GM21825 (cell line): Measurements from ENCODE around the gene SCGB1C2.
"Not testable (repeated sequence)": the region's sequence is repeated elsewhere in the genome, so short reads cannot be mapped to it uniquely, and the experiment has no call there.

Experiments
- ATAC-seq: cut with Tn5 transposase; IDR thresholded peaks from one replicate; pipeline ENCODE4 v1.9.1; 2021; ENCODE audit warnings: mild to moderate bottlenecking, moderate library complexity; ENCODE audit not compliant: unreplicated experiment

Gene SCGB1C2

DNA sequence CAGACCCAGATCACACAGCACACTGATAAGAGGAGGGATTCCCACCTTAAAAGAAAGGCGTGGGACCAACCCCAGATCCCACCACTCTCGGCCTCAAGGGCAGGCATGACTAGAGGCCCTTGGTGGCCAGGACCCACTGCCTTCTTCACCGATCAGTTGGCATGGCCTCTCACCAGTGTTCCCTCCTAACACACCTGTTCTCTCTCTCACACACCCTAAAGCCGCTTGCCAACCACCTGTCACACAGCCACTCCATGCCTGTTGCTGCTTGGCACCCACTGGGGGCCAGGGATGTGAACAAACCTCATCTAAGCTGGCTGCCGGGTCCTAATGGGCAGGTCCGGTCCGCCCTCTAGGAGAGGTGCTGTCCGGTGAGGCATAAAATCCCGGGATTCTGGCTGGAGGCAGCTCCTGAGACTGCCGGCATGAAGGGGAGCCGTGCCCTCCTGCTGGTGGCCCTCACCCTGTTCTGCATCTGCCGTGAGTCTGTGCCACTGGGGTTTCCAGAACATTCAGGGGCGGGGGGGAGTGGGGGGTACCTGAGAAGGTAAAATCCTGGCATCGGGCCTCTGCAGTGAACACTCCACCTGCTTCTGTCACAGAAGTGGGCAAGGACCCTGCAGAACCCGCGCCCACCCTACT, at the start of gene SCGB1C2:
Gene SCGB1C2, plus strand, starts transcription at position 404 of the 642 bp plus-strand sequence. Its CDS starts 22 bp downstream, at position 426.
- ATAC-seq: not testable (repeated sequence)

DNA sequence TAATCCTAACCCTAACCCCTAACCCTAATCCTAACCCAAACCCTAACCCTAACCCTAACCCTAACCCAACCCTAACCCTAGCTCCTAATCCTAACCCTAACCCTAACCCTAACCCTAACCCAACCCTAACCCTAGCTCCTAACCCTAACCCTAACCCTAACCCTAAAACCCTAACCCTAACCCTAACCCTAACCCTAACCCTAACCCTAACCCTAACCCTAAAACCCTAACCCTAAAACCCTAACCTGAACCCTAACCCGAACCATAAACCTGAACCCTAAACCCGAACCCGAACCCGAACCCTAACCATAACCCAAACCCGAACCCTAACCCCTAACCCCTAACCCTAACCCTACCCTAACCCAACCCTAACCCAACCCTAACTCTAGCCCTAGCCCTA, 24.3 kb upstream of the SCGB1C2 start:
- ATAC-seq: not testable (repeated sequence)

DNA sequence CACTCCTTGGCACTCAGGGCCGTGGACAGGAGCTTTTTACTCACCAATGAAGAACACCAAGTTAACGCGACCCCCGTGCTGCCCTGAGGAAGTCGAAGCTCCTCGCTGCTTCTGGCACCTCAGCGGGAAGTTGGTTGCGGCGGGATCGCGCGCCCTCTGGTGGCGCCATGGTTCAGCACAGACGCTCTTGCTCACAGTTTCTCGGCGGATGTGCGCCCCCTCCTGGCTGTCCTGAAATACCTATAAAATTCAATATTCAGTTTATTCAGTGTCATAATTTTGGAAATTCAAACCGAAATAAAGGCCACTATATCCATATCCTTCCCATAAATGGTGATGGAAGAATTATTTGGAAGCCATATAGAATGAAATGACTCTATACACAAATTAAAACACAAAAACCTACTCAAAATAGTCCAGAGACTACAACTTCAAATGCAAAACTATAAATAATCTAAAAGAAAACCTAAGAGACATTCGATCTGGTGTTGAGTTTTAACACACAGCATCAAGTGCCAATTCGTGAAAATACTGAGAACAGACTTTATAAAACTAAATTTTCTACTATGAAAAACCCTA, 18.9 kb upstream of the SCGB1C2 start:
- not testable (repeated sequence) for ATAC-seq

DNA sequence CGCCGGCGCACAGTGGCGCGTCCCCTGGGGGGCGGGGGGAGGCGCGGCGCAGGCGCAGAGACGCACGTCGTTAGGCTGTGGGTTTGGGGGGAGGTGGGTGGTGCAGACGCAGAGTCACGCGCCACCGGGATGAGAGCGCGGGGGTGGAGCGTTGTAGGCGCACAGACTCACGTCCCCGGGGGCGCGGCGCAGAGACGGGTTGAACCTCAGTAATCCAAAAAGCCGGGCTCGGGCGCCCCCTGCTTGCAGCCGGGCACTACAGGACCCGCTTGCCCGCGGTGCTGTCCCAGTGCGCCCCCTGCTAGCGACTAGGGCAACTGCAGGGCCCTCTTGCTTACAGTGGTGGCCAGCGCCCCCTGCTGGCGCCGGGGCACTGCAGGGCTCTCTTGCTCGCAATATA, 3.4 kb upstream of the SCGB1C2 start:
- peak; percentile 23 for ATAC-seq

DNA sequence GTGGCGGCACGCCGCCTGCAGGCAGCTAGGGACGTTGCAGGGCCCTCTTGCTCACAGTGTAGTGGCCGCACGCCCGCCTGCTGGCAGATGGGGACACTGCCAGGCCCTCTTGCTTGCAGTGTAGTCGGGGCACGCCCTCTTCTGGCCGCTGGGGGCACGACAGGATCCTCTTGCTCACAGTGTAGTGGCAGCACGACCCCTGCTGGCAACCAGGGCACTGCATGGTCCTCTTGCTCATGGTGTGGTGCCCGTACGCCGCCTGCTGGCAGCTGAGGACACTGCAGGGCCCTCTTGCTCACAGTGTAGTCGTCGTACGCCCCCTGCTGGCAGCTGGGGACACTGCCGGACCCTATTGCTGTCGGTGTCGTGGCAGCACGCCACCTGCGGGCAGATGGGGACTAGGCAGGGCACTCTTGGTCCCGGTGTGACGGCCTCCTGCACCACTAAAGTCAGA, 3.0 kb upstream of the SCGB1C2 start:
- peak; percentile 85 for ATAC-seq

GRCh38 chr17:135022-135421, 2.3 kb upstream of the SCGB1C2 start:
- ATAC-seq: not testable (repeated sequence)

DNA sequence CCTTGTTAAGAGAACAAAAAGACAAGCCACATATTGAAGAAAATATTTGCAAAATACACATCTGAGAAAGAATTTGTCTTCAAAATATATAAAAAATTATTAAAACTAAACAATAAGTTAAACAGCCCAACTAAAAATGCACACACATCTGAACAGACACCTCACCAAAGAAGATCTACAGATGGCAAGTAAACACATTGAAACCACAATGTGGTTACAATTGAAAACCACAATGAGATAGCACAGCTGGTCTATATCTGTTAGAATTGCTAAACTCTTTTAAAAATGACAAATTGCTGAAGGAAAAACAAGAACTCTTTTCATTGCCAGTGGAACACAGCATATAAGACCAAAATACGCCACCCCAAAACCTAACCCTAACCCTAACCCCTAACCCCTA, 1.5 kb upstream of the SCGB1C2 start:
- ATAC-seq: not testable (repeated sequence)

DNA sequence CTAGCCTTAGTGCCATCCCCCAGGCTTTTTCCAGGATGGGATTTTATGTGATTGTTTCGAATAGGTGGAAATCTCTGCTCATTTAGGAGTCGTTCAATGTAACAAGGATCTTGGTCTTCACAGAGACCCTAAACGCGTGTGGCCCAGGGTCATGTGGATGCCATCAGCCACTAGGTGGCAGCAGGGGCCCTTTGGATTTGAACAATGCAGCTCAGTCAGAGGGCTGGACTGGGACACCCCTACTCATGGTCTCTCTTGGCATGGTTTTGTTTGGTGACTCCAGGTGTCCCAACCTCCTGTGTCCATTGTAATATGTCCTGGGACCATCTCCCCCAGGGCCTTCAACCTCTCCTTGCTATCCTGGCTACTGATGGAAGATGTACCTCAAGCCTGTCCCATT, 838 bp upstream of the SCGB1C2 start:
- peak; percentile 72 for ATAC-seq

DNA sequence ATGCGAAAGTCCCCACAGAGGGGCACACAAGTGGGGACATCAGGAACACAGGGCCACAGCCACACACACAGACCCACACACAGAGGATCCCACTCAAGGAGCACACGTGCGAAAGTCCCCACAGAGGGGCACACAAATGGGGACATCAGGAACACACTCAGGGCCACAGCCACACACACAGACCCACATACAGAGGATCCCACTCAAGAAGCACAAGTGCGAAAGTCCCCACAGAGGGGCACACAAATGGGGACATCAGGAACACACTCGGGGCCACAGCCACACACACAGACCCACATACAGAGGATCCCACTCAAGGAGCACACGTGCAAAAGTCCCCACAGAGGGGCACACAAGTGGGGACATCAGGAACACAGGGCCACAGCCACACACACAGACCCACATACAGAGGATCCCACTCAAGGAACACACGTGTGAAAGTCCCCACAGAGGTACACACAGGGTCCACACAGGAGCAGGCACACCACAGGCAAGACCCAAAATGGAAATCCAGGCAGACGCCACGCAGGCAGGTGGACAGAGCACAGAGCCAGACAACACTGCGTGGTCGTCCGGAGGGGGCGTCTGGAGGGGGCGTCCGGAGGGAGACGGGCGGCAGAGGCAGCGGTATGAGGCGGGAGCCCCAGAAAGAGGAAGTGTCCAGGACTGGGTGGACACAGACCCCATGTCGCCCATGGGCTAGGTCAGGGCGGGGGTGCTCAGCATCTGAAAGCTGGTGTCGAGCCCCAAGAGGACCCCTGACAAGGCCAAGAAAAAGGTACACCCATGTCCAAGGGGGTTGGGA, 2.2 kb downstream of the SCGB1C2 start:
- not testable (repeated sequence) for ATAC-seq

- ATAC-seq: no peak
These were observed 4.8 kb downstream of the SCGB1C2 start for GRCh38 chr17:142102-142661.

DNA sequence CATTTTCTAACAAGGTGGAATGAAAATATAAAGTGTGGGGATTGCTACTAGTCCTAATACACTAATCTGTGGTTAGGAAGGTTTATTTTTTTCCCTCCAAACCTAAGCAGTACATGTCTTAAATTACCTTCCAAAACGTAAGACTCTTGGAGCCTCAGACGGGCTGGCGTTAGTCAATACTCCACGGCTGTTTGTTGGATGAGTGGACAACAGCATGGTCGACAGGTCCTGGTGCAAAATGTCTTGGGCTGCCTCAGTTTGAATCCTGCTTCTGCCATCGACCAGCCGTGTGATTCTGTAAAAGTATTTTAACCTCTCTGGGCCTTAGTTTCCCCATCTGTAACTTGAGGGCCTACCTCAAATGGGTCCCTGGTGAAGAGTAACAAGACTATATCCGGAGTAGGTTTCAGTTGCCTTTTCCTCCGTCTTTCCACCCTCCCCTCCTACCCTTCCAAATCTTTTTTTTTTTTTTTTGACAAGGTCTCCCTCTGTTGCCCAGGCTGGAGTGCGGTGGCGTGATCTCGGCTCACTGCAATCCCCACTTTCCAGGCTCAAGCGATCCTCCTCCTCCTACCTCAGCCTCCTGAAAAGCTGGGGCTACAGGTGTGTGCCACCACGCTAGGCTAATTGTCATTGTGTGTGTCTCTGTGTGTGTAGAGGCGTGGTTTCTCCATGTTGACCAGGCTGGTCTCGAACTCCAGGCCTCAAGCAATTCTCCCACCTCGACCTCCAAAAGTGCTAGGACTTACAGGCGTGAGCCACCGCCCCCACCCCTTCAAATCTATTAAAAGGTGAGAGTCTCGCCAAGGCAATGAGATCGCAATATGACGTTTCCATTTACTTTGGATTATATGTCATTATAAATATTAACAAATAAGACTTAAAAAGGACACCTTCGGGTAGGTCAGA, 5.8 kb downstream of the SCGB1C2 start:
- ATAC-seq: no peak

GRCh38 chr17:143785-144281, 6.5 kb downstream of the SCGB1C2 start:
- ATAC-seq: no peak

DNA sequence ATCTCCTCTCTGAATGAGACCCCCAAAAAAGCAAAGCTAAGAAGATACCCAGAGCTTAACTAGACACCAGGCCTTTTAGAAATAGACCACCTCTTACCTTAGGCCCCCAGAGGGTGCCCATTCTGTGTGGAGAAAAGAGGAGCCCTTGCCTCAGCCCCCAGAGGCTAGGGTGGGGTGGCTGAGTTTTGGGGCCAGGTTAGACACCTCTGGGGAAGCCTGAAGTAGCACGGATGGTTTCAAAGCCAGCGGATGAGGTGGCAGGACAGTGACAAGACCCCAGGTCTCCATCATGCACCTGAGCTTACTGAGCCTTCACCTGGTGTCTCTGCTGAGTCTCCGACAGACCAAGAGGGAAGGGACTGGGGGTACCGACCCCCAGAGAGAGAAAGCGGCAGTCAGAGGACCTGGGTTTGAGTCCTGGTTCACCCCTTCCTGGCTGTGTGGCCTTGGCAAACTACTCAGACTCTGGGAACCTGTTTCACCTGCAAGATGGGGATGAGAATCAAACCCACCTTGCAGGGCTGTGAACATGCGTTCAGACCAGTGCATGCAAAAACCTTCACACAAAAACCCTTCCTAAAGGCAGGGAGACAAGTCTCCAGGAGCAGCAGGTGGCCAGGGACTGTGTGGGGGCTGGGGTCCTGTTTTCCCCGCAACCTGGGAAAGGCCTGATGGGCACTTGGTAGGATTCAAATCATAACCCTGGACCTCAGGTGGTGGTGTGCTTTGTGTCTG, 7.7 kb downstream of the SCGB1C2 start:
- ATAC-seq: no peak

- ATAC-seq: no peak
These were observed 8.5 kb downstream of the SCGB1C2 start for GRCh38 chr17:145671-146541.

DNA sequence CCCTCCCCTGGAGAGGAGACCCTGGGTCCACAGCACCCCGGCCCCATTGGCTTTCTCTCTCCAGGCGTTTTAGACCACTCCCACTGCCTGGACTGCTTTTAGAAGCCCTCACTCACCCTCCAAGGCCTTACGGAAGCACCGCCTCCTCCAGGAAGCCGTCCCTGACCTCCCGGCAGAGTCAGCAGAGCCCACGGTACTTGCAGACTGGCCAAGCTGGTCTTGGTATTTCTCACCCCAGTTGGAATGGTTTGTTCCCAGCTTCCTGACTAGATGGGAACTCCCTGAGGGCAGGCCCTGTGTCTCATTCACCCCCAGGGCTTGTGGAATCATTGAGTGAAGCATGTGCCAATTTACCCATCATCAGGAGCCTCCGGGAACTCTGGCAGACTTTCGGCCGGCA, 9.2 kb downstream of the SCGB1C2 start:
- ATAC-seq: no peak

DNA sequence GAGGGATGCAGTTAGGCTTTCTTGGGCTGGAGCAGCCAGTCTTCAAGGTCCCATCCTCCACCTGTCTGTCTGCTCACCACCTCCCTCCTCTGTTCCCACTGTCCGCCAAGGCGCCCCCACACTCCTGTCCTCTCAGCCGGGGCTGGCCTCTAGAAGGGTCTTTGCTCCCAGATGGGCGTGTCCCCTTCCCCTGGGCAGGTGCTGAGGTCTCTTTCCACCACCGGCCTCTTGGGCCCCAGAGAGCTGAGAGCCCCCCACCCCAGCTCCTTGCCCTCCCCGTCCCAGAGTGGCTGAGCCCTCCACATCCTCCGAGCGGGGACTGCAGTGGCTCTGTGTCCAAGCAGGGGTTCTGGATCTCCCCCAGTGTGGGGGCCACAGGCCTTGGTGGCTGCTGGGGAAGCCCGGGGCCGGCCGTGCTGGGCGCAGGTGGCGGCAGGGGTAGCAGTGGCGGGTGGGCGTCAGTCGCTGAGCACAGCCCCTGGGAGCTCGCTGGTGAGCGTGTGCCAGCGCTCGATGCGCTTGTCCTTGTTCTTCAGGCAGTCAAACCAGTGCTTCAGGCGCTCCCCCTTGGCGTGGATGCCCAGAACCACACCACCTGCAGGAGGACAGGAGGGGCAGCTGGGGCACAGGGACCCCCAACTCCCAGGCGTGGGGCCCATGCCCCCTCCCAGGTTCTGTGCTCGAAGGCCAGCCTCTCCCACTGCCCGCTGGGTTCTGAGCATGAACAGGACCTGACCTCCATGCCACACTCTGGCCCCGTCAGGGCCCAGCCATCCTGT, 9.8 kb downstream of the SCGB1C2 start:
- no peak for ATAC-seq

DNA sequence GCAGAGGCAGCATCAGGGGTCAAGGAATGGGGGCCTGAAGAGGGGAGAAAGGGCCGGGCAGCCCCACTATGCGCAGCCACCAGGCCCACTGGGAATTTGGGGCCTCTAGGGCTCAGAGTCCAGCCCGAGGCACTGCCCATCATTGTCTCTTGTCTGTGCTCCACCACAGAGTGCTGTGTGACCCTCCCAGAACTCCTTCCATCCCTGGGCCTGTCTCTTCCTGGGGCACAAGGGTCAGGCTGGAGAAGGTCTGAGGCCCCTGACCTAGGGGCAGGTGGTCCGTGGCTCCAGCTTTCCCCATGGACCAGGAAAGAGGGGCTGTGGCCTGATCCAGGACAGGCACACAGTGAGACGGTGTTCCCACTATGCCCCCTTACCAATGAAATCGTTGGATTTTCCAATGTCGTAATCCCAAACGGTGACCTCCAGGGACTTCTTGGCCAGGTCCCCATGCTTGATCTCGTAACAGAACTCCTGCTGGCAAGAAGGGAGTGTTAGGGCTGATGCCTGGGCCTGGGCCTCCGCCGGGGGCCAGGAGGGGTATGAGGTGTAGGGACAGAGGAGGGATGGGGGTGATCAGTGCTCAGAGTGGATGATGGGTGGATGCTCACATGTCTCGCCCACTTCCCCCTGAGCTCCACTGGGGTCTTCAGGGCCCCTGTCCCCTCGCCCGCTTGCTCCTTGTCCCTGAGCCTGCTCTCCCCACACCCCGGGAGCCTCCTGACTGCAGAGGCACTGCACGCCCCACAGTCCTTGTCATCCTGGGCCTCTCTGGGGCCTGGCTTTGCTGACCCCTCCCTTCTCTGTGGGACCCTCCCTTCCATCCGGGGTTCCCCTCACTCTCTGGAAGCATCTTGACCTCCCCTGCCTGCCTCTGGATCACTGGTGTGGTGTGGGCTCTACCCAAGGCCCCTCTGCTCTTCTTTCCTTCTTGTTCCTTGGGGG, 10.7 kb downstream of the SCGB1C2 start:
- no peak for ATAC-seq
